MM.1S (cell line): ENCODE data around the gene PHLPP2.

Experiments used
- EZH2 ChIP-seq: fragments of 300-600 bp; sonication (generic); optimal IDR thresholded peaks from 2 replicates; pipeline ENCODE3; 2017; ENCODE audit warnings: low read depth, mild to moderate bottlenecking, antibody characterized with exemption, low read length, mixed read lengths
- EZH2phosphoT487 ChIP-seq: fragments of 300-600 bp; sonication (generic); IDR thresholded peaks from 2 replicates; pipeline ENCODE4 v1.6.1; 2018; ENCODE audit warnings: antibody characterized with exemption, low read length
- TF ChIP-seq, protein P1 (sequence below): fragments of 300-600 bp; sonication (generic); IDR thresholded peaks from 2 replicates; pipeline ENCODE4 v1.5.1; 2016; ENCODE audit warnings: antibody characterized with exemption, low read length, mixed read lengths

- TF ChIP-seq EZH2 (no peak), EZH2phosphoT487 (no peak)
- TF ChIP-seq, protein P1, sequence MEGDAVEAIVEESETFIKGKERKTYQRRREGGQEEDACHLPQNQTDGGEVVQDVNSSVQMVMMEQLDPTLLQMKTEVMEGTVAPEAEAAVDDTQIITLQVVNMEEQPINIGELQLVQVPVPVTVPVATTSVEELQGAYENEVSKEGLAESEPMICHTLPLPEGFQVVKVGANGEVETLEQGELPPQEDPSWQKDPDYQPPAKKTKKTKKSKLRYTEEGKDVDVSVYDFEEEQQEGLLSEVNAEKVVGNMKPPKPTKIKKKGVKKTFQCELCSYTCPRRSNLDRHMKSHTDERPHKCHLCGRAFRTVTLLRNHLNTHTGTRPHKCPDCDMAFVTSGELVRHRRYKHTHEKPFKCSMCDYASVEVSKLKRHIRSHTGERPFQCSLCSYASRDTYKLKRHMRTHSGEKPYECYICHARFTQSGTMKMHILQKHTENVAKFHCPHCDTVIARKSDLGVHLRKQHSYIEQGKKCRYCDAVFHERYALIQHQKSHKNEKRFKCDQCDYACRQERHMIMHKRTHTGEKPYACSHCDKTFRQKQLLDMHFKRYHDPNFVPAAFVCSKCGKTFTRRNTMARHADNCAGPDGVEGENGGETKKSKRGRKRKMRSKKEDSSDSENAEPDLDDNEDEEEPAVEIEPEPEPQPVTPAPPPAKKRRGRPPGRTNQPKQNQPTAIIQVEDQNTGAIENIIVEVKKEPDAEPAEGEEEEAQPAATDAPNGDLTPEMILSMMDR: no peak
Measured at GRCh38 chr16:71676236-71676635, 48.3 kb downstream of the PHLPP2 start.
